Activated naive CD4-positive, alpha-beta T cell treated with anti-CD3 and anti-CD28 coated beads, Interleukin-2, amount 50 U/mL, for 16 hours (primary cell): ENCODE data around the gene EDC3.
"Not testable (repeated sequence)": the region's sequence is repeated elsewhere in the genome, so short reads cannot be mapped to it uniquely, and the experiment has no call there.

ENCODE experiments used
- DNase-seq: peaks from one replicate; pipeline ENCODE4 v3.0.0-alpha.2; 2020

The EDC3 gene, protein sequence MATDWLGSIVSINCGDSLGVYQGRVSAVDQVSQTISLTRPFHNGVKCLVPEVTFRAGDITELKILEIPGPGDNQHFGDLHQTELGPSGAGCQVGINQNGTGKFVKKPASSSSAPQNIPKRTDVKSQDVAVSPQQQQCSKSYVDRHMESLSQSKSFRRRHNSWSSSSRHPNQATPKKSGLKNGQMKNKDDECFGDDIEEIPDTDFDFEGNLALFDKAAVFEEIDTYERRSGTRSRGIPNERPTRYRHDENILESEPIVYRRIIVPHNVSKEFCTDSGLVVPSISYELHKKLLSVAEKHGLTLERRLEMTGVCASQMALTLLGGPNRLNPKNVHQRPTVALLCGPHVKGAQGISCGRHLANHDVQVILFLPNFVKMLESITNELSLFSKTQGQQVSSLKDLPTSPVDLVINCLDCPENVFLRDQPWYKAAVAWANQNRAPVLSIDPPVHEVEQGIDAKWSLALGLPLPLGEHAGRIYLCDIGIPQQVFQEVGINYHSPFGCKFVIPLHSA

DNA sequence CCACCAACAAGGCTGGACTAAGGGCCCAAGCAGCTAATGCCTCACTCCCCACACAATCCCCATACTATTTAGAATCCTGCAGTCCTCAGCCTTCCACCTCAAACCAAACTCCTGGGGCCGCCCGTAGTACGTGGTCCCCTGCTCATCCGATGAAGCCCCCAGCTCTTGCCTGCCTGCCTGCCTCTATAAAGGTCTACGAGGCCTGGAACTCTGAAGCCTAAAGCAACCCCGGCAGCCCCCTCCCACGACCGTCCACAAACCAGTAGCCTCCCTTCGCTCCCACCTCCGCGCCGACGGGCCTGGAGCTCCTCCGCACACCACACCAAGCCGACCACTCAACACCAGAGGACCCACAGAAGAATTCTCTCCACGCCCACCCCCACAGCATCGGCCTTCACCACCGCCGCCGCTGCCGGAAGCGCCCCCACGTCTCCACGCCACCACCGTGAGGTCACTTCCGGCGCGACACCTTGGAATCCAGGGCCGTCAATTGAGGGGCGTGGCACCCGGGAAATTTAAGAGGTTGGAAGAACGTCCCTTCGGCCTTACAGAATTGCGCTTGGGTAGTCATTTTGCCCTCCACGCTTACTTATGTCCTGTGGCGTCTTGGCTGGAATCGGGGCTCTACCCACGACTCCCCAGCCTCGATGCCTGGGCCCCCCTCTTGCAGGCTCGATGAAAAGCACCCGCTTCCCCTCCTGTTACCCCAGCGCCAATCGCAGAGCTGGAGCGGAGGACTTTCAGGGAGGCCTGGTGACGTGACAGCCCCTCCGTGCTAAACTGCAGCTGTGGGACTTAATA is at the start of gene EDC3:
TSS of gene EDC3 (minus strand) at position 428 of the 801 bp plus-strand sequence. CDS start 20,900 bp downstream, outside the sequence.
- DNase-seq: peak; percentile 89

DNA sequence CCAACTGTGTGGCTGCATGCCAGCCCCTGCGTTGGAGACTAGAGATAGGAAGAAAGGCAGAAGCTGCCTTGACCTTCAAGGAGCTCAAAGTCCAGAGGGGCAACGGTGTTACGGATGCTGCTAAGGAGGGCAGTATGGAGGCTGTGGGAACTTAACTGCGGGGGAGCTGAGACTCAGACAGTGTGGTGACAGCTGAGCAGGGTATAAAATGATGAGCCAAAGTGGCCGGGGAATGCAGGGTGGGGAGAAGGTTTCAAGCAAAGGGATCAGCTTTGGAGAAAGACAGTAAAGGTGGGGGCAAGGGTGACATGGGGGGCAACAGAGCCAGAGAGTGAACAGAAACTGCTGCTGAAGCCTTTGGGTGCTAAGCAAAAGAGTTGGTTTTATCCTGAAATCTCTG is 46.6 kb upstream of the EDC3 start:
- DNase-seq: no peak

DNA sequence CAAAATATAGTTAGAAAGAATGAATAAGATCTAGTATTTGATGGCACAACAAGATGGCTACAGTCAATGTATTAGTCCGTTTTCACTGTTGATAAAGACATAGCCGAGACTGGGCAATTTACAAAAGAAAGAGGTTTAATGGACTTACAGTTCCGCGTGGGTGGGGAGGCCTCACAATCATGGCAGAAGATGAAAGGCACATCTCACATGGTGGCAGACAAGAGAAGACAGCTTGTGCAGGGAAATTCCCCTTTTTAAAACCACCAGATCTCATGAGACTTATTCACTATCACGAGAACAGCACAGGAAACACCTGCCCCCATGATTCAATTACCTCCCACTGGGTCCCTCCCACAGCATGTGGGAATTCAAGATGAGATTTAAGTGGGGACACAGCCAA is 42.4 kb upstream of the EDC3 start:
- DNase-seq: not testable (repeated sequence)

DNA sequence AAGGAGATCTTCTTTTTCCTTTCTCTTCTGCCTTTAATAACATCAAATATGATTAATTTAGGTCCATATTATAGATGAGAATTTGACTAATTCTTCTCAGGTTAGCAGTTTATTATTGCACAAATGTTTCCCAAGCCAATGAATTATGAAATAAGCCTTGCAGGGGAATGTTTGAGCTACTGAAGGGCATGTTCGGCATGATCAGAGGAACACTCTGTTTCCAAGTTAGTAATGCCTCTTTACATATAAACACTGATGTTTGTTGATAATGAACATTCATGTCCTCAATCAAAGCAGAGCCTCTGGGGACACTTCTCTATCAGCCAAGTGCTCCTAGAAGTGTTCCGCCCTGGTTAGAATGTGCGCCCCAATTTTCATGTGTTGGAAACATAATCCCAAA is 39.5 kb upstream of the EDC3 start:
- DNase-seq: no peak

DNA sequence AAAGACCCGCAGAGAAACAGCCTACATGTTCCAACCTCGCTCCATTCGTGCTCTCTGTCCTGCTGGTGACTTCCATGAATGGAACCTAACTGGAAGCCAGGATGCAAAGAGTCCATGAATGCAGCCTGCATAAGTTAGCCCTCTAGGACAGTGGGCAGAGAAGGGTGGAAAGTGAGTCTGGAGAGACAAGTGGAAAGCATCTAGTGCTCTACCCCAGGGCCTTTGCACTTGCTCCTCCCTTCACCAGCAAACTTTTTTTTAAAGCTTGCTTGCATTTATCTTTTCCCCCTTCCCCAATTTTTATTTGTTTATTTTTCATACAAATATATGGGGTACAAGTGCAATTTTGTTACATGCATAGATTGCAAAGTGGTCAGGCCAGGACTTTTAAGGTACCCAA is 37.4 kb upstream of the EDC3 start:
- DNase-seq: no peak

DNA sequence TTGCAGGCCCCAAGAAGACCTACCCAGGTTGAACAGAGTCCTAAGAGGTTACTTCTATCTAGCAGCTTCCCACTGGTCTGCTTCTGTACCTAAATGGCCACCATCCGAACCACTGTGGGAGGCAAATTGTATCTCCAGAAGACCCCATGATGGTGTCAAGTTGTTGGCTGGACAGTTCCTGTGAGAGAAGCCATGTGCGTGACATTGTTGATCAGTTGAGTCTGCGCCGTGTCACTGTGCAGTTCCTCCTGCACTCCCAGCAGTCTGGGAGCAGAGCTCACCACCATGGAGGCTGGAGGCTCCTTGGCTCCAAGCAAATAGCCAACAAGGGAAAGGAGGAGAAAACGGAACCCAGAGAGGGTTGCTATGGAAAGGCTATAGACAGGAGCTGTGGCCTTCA is 37.0 kb upstream of the EDC3 start:
- DNase-seq: no peak

DNA sequence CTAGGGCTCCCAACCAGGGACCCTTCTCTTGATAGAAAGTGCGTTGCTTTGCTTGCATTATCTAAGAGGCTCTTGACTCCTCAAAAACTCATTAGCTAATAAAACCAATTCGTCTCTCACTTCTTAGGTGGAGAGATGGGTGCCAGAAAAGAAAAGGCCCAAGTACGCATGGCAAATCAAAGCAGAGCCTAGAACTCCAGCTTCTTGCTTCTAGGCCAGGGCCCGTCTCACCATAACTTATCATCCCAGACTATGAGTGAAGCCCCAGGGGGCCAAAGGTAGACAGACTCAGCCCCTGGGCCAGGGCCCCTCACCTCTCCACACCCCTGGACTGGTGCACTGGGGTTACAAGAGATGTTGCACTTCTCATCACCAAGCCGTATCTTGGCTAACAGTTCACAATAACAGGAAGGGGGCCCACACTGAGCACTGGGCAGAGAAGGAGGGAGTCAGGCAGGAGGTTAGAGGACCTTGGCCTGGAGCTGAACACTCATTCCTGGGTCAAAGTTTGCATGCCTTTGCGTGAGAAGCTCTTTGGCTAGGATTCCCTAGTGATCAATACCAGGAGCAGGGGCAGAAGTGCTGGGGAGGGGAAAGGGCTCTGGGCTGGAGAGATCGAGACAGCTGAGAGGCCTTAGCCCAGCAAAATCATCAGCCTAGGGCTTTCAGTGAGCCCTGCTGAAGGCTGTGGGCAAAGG is 34.9 kb upstream of the EDC3 start:
- DNase-seq: no peak

DNA sequence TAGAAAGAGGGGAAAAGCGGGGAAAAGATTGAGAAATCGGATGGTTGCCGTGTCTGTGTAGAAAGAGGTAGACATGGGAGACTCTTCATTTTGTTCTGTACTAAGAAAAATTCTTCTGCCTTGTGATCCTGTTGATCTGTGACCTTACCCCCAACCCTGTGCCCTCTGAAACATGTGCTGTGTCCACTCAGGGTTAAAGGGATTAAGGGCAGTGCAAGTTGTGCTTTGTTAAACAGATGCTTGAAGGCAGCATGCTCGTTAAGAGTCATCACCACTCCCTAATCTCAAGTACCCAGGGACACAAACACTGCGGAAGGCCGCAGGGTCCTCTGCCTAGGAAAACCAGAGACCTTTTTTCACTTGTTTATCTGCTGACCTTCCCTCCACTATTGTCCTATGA is 33.5 kb upstream of the EDC3 start:
- DNase-seq: not testable (repeated sequence)

DNA sequence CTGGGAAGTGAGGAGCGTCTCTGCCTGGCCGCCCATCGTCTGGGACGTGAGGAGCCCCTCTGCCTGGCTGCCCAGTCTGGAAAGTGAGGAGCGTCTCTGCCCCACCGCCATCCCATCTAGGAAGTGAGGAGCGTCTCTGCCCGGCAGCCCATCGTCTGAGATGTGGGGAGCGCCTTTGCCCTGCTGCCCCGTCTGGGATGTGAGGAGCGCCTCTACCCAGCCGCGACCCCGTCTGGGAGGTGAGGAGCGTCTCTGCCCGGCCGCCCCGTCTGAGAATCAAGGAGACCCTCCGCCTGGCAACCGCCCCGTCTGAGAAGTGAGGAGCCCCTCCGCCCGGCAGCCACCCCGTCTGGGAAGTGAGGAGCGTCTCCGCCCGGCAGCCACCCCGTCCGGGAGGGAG is 32.9 kb upstream of the EDC3 start:
- DNase-seq: not testable (repeated sequence)

DNA sequence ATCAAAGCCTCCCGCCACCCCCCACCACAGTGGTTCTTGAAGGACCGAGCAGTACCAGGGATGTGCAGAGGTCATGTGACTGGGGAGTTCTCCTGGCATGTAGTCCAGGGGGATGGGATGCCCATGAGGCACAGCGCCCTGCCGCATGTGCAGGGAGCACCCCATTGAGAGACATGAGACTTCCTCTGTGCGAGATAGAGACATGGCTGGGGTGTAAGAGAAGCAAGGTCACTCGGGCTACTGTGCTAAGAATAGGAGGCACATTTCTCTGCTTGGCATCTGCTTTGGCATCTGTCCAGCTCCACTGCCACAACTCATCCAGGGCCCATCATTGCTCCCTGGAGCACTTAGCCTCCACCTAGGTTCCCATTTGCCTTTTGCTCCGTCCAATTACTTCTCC is 31.9 kb upstream of the EDC3 start:
- no peak for DNase-seq

DNA sequence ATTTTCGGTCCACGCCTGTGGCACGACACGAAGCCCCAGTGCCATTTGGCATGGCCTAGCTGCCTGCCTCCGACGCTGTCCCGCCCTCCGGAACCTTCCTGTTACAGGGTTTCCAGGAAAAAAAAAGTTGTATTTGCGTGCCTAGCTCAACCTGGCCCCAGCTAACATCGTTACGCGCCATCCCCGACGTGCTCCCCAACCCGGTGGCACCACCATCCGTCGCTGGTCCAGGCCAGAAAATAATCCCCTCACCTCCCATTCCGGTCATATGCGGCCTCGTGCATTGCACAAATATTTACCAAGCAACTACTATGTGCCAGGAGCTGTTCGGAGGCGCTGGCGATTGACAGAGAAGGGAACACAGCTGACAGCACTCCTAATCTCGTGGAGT is 30.9 kb upstream of the EDC3 start:
- DNase-seq: no peak

DNA sequence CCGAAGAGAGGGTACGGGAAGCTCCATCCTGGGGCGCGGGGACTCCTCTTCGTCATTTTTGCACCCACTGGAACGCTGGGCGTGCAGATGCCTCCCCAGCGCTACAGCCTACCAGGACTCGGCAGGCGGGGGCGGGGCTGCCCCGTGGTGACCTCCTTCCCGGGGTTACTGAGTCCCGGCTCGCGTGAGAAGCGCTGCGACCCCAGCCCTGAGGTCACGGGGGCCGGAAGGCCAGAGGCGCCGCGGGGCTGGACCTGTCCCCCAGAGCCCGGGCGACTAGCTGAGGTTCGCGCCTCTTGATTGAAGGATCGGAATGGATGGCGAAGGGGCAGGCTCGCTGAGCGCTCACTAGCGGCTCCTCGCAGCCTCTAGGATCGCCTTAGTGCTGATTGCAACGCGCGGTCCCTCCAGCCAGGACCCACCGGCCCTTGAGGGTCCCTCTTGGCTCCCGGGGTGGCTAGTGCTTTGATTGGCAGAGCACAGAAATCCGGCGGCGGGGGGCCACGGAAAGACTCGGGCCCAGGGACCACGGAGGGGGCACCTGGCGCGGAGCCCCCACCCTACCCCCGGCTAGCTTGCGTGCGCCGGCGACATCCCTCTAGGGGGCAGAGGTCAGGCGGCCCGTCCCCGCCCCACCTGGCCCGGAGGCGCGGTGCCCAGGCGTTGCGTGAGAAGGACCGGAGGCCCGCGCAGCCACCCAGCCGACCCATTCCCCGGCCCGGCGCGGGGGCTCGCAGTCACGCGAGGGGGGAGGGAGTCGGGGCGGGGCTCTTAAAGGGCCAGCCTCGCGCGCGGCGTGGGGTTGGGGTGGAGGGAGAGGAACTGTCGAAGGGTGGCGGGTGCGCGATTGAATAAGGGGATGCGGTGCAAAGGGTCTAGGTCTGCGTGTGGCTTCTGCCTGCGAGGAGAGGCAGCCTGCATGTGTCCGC is 30.3 kb upstream of the EDC3 start:
- DNase-seq: peak; percentile 67

DNA sequence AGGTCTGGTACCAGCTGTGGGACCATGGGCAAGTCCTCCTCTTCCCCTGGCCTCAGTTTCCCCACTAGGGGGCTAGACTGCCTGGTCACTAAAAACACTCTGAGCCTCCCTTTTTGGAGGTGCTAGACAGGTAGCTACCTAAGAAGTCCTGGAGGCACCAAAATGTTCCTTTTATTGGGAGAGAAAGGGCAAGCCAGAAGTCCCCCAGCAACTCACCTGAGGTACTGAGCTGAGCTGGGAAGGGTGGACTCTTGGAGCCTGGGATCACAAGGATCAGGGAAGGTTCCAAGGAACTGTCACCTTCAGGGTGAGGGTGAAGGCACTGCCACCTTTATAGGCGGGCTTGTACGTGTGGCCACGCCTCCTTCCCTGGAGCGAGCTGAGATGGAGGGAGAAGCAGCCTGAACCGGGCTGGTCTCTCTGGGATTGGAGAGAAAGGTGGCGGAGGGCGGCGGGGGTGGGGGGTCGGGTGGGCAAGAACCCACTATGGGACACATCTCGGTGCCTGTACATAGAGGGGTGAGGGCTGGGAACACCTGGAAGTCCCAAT is 29.5 kb upstream of the EDC3 start, which contains the start of gene CYP1A1:
TSS of gene CYP1A1 (minus strand) at position 304 of the 550 bp plus-strand sequence. CDS start 2,431 bp downstream, outside the sequence.
- DNase-seq: peak; percentile 58

DNA sequence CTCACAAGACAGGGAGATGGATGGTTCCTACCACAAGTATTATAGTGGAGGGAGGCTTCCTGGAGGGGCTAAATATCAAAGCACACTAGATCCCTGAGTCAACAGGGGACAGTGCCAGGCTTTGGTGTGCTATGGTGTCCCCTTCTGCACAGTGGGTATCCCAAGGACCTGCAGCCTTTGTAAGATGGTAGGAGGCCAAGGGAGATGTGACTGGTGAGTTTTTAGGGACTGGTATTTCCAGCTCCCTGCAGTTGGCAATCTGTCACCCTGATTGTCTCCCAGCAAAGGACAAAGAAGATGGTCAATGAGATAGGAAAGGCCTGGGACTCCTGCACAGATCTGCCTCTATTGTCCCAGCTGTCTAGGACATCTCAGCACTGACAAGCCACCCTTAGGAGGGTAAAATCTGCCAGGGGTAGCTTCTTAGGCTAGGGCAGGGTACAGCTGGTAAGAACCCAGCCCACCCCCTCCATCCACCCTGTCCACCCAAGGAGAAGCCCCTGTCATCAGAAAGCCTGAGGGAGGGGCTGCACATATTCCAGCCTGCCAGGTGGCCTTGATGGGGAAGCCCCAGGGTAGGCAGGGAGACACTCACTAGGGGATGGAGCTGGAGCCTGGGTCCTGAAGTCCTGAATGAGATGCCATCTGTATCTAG is 28.9 kb upstream of the EDC3 start:
- DNase-seq: no peak

DNA sequence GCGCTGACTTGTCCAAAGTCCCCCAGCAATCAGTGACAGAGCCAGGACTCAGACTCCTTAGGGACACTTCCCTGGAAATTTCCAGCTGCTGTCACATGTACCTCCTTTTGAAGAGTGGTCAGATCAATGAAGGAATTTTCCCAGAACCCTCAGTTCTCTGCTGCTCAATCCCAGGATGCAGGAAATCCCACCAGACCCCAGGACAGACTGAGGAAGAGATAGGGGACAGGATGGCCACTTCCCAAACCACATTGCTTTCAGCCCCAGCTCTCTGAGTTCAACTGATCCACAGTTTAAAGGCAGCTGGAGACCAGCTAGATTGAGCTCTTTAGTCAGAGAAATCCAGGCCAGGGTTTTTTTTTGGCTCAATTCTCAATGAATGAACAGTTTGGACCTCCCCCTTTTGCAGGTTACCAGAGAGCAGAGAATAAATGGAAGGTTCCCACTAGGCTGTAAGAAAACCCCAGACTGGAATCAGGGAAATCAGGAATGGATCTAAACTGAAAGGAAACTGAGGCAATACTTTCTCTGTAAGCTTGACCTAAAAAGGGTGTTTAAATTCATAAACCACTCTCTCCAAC is 28.0 kb upstream of the EDC3 start:
- DNase-seq: no peak

DNA sequence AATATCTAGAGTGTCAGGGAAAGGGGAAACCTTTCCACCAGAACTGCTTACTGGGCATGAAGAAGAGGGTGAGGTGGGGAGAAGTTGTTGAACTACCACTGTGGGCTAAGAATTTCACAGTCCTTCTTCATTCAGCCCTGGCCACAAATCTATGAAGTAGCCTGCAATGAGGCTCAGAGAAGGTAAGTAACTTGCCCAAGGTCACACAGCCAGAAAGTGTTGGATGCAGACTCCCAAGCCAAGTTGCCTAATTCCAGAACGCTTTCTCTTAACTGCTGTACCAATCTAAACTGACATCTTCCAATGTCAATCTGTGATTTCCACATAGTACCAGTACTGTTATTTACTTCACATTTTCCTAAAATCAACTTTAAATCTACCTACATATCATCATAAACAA is 27.4 kb upstream of the EDC3 start:
- no peak for DNase-seq

DNA sequence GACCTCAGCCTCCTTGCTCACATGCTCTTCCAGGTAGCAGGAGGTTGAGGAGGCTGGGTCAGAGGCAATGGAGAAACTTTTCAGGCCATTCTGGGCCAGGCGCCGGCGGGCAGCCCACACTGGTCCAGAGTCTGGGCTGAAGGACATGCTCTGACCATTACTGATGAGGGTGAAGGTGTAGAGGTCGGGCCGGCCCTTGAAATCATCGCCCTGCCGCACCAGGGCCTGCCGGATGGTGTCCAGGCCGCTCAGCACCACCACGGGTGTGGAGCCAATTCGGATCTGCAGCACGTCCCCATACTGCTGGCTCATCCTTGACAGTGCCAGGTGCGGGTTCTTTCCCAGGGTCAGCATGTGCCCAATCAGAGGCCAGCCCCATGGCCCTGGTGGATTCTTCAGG is 26.8 kb upstream of the EDC3 start:
- DNase-seq: no peak

DNA sequence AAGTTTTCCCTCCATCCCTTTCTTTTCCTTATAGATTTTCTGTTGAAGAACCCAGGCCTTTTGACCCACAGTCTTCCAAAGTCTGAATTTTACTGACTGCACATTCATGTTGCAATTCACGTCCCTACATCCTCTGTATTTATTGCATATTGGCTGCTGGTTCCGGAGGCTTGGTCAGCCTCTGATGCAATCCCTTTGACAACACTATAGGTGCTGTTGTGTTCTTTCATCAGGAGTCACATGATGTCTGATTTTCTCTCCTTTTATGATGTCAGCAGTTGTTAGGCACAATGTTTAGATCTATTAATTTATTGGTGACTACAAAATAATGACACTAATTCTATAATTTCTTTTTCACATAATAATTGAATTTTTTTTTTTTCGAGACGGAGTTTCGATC is 20.8 kb upstream of the EDC3 start:
- DNase-seq: no peak

DNA sequence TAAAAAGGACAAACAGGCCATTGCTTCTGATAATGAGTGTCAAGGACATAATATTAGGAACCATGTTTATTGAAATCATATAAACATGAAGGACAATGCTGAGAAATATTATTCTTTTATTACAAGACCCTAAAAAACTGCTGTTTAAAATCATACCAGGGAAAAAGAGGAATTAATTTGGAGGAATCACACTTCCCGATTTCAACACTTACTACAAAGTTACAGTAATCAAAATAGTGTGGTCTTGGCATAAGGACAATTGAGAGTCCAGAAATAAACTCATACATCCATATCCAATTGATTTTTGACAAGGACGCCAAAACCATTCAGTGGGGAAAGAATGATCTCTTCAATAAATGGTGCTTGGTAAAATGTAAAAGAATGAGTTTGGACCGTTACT is 16.5 kb upstream of the EDC3 start:
- DNase-seq: no peak

DNA sequence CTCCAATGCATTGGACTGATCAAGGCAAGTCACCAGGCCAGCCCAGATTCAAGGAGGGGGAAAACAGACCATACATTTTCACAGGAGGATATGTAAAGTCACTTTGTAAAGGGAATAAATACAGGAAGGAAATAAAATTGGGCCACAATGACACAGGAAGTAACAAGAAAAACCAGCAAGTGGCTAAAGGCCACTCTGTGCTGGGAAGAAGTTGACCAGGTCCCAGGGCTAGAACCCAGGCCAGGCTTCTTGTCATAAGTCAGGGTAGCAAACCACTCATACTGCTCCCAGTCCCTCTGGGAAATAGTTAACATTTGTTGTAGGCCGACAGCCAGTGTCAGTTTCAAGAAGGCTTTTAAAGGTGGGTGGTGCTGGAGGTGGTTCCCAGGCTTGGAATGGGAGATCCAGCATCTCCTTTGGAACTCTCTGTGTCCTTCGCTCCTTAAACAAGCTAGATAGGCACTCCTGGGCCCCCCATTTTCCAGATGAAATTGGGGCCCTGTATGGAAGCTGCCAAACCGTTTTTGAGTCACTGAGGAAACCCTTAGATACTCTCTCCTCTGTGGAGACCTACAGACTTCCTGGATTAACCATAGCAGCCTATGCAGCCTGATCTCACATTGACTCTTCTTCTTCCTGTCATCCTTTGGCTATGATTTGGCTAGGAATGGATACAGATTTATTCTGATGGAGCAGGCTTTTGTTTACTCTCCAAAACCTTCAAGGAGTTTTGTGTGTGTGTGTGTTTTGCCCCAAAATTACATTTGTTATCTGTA is 14.7 kb upstream of the EDC3 start:
- DNase-seq: no peak
